Cerebellar cortex (tissue), 1 donor: ENCODE measurements around the gene OSBPL7.

ENCODE experiments used
- DNase-seq: peaks from one replicate; pipeline ENCODE4 v3.0.0-alpha.2; 2015; ENCODE audit warnings: low spot score

The OSBPL7 gene

DNA sequence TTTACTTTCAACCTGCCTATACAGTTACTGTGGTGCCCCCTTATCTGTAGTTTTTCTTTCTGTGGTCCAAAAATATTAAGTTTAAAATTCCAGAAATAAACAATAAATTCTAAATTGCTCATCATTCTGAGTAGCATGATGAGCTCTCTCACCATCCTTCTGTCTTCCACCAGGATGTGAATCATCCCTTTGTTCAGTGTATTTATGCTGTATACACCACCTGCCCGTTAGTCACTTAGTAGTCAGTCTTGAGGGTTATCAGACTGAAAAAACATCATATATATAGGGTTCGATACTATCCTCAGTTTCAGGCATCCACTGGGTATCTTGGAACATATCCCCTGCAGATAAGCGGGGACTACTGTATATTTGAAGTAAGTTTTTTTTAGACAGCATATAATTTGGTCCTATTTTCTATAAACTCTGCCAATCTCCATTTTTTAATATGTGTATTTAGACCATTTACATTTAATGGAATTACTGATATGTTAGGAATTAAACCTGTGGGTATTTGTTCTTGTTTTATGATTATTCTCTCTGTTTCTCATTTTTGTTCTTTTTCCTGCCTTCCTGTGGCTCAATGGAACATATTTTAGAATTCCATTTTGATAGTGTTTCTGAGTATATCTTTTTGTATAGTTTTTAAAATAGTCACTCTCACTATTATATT lies 57.5 kb downstream of the OSBPL7 start:
- DNase-seq, result no peak

DNA sequence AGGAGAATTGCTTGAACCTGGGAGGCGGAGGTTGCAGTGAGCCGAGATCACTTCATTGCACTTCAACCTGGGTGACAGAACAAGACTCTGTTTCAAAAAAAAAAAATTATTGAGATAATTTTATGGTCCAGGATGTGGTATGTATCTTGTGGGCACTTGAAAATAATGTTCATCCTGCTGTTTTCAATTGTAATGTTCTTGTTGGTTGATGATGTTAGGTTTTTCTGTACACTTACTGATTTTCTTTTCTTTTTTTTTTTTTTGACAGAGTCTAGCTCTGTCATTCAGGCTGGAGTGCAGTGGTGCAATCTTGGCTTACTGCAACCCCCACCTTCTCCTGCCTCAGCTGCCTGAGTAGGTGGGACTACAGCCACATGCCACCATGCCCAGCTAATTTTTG lies 58.9 kb downstream of the OSBPL7 start:
- DNase-seq, result no peak

DNA sequence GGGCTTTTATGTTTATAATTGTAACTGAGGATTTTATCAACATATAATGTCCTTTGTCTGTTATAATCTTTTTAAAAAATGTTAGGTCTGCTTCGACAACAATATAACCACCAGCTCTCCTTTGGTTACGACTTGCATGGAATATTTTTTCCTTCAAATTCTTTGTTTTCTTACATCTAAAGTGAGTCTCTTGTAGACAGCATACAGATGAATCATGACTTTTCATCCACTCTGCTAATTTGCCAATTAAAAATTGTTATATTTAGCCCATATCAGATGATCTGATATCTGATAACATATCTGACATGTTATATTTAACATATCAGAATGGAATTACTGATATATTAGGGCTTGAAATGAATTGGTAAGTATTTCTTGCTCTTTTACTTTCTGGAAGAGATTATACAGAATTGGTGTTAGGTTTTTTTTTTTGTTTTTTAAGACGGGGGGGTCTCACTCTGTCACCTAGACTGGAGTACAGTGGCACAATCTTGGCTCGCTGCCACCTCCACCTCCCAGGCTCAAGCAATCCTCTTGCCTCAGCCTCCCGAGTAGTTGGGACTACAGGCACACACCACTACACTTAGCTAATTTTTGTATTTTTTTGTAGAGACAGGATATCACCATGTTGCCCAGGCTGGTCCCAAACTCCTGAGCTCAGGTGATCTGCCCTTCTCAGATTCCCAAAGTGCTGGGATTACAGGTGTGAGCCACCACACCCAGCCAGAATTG lies 61.0 kb downstream of the OSBPL7 start:
- no peak for DNase-seq

DNA sequence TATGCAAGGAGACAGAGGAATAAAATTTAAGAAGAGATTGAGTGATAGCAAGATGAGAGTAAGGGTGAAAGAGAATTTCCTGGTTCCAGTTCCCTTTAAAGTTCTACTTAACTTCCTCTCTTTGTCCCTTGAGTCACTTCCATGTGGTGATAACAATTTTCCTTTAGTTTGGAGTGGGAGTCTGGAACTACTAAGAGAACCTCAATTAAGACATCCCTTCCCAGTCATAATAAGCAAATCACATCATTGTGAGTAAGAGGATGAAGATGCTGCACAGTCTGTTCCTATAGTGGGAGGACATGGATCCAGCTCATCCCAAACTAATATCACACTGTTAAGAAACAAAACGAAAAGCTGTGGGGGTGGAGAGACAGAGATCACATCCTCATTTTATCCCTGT lies 64.2 kb downstream of the OSBPL7 start:
- DNase-seq, result no peak
